NCI-H69 (cell line): Measurements from ENCODE around the gene ZNF407.

Source experiments
- DNase-seq: peaks from one replicate; lab custom pipeline; 2025; lab: John Stamatoyannopoulos, UW

ZNF407 gene

GRCh38 chr18:74832381-74832780, 234.7 kb downstream of the ZNF407 start:
- no peak for DNase-seq

DNA sequence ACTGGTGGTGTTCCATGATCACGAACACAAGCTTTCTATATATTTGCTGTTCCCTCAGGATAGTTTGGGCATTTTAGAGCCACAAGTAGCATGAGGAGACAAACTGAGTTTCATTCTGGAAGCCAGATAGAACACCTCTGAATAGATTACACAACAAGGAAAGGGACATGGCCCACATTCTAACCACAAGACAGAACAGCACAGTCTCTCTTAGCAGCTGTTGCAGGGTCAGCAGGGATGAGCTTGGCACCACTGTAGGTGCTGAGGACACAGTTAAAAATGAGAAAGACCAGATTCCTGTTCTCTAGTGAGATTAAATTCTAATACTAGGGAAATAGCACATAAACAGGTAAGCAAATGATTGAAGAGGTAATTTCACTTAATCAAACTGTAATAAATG, 235.3 kb downstream of the ZNF407 start:
- no peak for DNase-seq

DNA sequence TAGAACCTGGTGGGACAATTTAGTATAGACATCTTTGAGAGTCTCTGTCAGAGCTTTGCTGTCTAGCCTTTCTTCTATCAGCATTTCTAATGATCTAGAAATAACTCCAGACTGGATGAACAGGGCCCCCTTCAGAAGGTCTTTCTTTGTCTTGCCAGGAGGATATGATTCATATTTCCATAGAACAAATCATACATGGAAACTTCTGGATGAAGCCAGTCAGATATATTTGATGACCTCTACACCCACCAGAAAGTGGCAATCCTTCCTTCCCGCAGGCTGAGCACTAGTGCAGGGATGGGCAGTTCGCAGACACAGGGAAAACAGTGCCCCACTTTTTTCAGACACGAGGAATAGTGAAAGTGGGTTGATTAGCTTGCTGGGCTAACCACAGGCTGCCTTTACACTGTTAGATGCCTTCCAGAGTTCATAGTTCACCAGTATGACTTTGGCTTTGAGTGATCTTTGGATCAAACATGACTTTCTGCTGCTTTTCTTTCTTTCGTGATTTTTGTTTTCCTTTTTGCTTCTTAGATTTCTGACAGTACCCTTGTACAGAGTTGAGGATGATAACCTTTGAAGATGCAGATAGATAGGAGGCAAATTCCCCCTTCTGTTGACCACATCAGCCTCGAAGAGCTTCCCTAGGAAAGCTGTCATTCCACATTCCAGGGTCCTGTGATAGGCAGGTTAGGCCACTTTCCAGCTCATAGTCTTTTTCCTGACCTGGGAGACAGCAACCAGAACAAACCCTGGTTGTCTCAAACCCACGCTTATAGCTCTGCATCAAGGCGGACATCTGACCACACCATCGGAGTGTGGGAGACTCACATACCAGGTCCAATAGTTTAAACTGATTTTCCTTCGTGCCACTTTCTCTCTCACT, 237.0 kb downstream of the ZNF407 start:
- DNase-seq, result no peak

GRCh38 chr18:74836296-74837139, 238.8 kb downstream of the ZNF407 start:
- DNase-seq, result peak; percentile 99

DNA sequence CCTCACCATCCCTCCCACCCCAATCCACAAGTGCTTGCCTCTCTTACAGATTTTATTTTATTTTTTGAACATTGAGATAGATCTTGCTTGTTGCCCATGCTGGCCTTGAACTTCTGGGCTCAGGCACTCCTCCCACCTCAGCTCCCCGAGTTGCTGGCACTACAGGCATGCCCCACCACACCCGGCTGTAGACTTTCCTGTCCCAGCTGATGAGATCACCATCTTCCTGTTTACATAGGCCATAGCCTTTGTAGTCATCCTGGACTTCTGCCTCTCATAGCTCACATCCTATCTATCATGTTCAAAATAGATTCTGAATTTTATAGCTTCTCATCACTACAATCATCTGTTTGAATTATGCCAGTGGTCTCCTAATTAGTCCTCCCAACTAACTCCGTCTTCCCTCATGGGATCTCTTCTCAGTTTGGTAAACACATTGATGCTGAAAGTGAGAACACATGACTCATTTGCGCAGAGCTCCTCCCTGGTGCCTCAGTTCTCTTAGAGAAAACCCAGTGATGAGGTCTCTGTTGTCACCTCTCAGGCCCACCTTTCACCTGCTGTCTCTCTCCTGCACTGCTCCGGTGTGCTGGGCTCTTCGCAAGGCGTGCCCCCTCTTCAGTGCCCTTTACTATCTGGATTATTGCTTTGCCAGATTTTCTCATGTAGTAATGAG, 243.0 kb downstream of the ZNF407 start:
- DNase-seq, result peak; percentile 70

DNA sequence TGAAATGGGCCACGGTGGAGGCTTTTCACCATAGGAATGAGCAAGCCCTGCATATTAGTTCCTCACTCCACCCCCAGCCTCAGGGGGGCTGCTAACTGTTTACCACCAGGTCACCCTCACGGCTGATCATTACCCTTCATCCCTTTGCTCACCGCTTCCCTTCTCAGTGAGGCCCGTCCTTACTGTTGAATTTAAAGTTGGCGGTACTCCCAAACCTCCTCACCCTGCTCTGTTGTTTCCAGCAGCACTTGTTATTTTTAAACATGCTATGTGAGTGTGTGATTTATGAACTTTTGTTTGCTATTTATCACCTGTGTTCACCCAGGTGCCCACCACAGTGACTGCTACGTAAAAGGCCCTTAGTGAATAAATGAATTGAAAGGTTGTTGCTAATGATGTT, 243.6 kb downstream of the ZNF407 start:
- peak; percentile 31 for DNase-seq

- DNase-seq, result no peak
Measured at GRCh38 chr18:74849301-74849700, 251.6 kb downstream of the ZNF407 start.

- DNase-seq, result no peak
Measured at GRCh38 chr18:74856434-74856833, 258.8 kb downstream of the ZNF407 start.

DNA sequence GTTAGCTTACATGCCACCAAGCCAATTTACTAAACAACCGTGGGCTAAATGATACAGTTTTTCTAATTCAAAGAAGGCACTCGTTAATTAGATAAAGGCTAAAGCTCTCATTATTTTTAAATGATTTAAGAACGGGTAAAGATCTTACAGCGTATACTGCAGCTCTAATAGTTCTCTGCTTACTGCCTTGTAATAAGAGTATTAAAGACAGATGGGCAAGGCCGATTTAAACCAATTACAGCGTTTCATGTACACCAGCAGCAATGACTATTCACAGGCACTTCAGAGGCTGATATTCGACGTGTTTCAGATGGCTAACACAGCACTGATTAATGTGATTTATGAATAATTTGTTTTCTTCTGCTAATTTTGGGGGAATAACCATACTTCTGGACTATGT, 259.3 kb downstream of the ZNF407 start:
- DNase-seq, result peak; percentile 61

DNA sequence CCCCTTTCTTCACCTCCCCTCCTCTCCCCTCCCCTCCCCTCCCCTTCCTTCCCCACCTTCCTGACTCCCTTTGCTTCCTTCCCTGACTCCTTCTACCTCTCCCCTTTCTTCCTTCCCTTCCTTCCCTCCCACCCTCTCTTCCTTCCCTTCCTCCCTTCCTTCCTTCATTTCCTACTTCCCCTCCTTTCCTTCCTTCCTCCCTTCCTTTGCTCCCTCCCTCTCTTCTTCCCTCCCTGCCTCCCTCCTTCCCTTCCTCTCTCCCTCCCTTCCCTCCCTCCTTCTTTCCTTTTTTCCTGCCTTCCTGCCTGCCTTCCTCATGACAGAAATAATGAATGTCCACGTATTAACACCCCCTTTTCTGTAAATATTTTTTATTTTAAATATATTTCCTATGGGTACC, 260.2 kb downstream of the ZNF407 start:
- peak; percentile 39 for DNase-seq

- DNase-seq, result no peak
Measured at GRCh38 chr18:74861154-74861553, 263.5 kb downstream of the ZNF407 start.

- DNase-seq, result no peak
Measured at GRCh38 chr18:74862094-74862493, 264.4 kb downstream of the ZNF407 start.

- DNase-seq, result no peak
Measured at GRCh38 chr18:74866577-74866976, 268.9 kb downstream of the ZNF407 start.

- DNase-seq, result no peak
Measured at GRCh38 chr18:74868461-74868860, 270.8 kb downstream of the ZNF407 start.

DNA sequence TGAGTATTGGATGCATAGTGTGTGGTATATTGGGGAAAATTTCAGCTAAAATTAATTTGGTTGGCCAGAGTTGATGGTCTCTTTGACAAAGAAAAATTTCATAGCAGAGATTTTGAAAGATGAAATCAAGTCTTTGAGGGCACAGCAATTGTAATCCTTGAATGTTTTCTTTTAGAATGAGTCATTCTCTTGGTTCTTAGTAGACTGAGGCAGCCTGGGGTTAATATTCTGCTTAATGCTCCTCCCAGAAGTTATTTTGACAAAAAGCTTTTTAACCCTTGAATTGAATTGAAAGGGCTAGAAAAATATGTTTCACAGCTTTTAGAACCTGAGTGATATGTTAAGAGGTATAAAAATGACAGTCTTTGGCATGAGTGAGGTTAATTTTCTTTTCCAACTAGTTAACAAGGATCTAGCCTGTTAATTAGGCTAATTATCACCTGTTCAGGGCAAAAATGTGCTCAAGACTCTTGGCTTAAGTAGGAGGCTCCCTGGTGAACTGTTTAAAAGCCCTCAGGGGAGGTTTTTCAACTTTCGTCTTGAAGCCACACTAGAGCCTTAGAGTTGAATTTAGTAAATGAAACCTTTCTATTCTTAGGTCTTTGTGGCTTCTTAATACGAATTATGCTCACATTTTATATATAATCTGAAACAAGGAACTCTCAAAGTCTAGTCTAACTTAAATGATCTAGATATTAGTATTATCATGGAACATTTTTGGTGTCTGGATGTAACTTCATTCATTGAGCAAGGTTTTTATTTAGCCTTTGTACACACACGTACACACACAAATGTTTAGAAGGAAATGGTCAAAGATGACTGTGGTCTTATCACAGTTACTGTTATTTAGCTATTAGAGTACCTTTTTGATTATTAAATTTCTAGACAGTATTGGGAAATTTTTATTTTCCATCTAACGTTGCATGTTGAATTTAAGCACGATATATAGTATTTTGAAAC, 272.5 kb downstream of the ZNF407 start:
- DNase-seq, result peak; percentile 39

- no peak for DNase-seq
Measured at GRCh38 chr18:74870950-74871349, 273.3 kb downstream of the ZNF407 start.

DNA sequence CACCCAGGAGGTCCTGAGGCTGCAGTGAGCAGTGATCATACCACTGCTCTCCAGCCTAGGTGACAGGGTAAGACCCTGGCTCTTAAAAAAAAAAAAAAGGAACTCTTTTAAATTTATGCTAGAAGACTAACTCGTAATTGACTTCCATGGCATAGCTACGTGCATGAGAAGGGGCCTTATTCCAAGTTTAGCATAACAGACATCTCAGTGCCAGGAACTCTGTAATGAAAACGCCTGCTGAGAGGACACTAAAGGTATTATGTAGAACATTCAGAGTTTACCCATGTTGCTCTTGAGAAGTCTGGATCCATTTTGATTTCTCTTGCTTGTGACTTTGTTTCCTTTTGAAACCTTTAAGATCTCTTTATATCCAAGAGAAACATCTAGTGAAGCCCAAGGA, 276.0 kb downstream of the ZNF407 start:
- no peak for DNase-seq

DNA sequence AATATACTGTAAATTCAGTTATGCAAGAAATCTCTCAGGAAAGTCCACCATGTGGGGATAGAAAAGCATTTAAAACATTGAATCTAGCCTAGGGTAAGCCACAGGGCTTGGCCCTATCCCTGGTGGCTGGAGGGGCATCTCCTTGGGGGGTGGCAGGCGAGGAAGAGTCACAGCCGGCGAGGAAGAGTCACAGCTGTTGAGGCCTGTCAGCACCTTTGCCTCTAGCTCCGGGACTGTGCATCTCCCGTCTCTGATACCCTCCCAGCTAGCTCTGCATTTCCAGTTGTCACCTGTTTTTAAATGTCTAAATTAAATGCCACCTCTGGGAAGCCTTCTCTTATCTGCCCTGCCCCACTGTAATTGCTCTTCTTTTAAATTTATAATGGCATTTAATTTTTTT, 276.7 kb downstream of the ZNF407 start:
- no peak for DNase-seq

- DNase-seq, result no peak
Measured at GRCh38 chr18:74876630-74877243, 279.1 kb downstream of the ZNF407 start.

DNA sequence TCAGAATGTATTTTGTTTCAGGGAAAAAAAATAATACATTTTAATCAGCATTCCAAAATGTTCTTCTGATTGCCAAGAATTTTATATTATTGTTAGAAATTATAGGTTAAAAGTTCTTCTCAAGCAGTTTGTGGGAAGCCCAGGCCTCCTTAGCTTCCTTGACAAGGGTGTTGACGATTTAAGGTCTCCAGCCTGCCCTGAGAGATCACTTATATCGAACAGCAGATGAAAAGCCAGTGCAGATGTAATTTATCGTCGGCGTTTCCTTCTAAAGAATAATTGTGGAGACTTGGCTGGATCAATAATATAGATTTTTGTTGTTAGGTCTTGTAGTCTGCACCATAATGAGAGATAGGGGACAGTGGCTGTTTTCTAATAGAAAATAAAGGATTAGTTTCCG, 280.6 kb downstream of the ZNF407 start:
- no peak for DNase-seq
